ENCODE results near the gene AUTS2. TPM values are rescaled to one million over a fixed set of nuclear protein-coding genes. Genes with fewer than 3 reads are reported as not detected.

AUTS2 gene
- total RNA-seq, 1 donor from 2014 or later = 80.6 TPM

GRCh38 chr7:70217571-70217970, 619.3 kb downstream of the AUTS2 start:
- Mint-ChIP-seq H3K27ac (ENCODE audit: unreplicated experiment) (no peak overlapping the region), H3K36me3 (ENCODE audit: unreplicated experiment) (no peaks in the 10 kb centered on the region), H3K27me3 (ENCODE audit: unreplicated experiment) (no peaks in the 10 kb centered on the region), H3K4me3 (ENCODE audit: unreplicated experiment) (no peak overlapping the region), H3K9me3 (ENCODE audit: unreplicated experiment) (no peaks in the 10 kb centered on the region), H3K4me1 (ENCODE audit: unreplicated experiment) (peaks cover 4% of the 10 kb centered on the region)
- no peak for DNase-seq (ENCODE audit: extremely low spot score, unreplicated experiment)
- TF ChIP-seq CTCF (IDR thresholded peaks at IDR 0.05) = no peak

GRCh38 chr7:70218006-70218405, 619.7 kb downstream of the AUTS2 start:
- no peaks in the 10 kb centered on the region for H3K9me3 Mint-ChIP-seq (ENCODE audit: unreplicated experiment)
- H3K4me1 Mint-ChIP-seq (ENCODE audit: unreplicated experiment) = peaks cover 4% of the 10 kb centered on the region
- no peak for DNase-seq (ENCODE audit: extremely low spot score, unreplicated experiment)
- H3K27me3 Mint-ChIP-seq (ENCODE audit: unreplicated experiment) = no peaks in the 10 kb centered on the region
- H3K4me3 Mint-ChIP-seq (ENCODE audit: unreplicated experiment) = no peak overlapping the region
- no peaks in the 10 kb centered on the region for H3K36me3 Mint-ChIP-seq (ENCODE audit: unreplicated experiment)
- no peak for TF ChIP-seq CTCF (IDR thresholded peaks at IDR 0.05)
- no peak overlapping the region for H3K27ac Mint-ChIP-seq (ENCODE audit: unreplicated experiment)

- no peaks in the 10 kb centered on the region for H3K27me3 Mint-ChIP-seq (ENCODE audit: unreplicated experiment)
- H3K4me3 Mint-ChIP-seq (ENCODE audit: unreplicated experiment) = no peak overlapping the region
- no peak for DNase-seq (ENCODE audit: extremely low spot score, unreplicated experiment)
- no peaks in the 10 kb centered on the region for H3K9me3 Mint-ChIP-seq (ENCODE audit: unreplicated experiment)
- no peak for TF ChIP-seq CTCF (IDR thresholded peaks at IDR 0.05)
- H3K36me3 Mint-ChIP-seq (ENCODE audit: unreplicated experiment) = no peaks in the 10 kb centered on the region
- H3K4me1 Mint-ChIP-seq (ENCODE audit: unreplicated experiment) = peaks cover 4% of the 10 kb centered on the region
- no peak overlapping the region for H3K27ac Mint-ChIP-seq (ENCODE audit: unreplicated experiment)
Observed at GRCh38 chr7:70219061-70219460, 620.8 kb downstream of the AUTS2 start.

GRCh38 chr7:70229242-70229641, 631.0 kb downstream of the AUTS2 start:
- peaks cover 45% of the 10 kb centered on the region for H3K9me3 Mint-ChIP-seq (ENCODE audit: unreplicated experiment)
- TF ChIP-seq CTCF (IDR thresholded peaks at IDR 0.05) = no peak
- no peaks in the 10 kb centered on the region for H3K4me1 Mint-ChIP-seq (ENCODE audit: unreplicated experiment)
- no peak overlapping the region for H3K27ac Mint-ChIP-seq (ENCODE audit: unreplicated experiment)
- H3K27me3 Mint-ChIP-seq (ENCODE audit: unreplicated experiment) = no peaks in the 10 kb centered on the region
- H3K36me3 Mint-ChIP-seq (ENCODE audit: unreplicated experiment) = peaks cover 18% of the 10 kb centered on the region
- H3K4me3 Mint-ChIP-seq (ENCODE audit: unreplicated experiment) = no peak overlapping the region
- DNase-seq (ENCODE audit: extremely low spot score, unreplicated experiment) = no peak

GRCh38 chr7:70230761-70231160, 632.5 kb downstream of the AUTS2 start:
- no peak overlapping the region for H3K27ac Mint-ChIP-seq (ENCODE audit: unreplicated experiment)
- no peaks in the 10 kb centered on the region for H3K4me1 Mint-ChIP-seq (ENCODE audit: unreplicated experiment)
- H3K9me3 Mint-ChIP-seq (ENCODE audit: unreplicated experiment) = peaks cover 45% of the 10 kb centered on the region
- H3K4me3 Mint-ChIP-seq (ENCODE audit: unreplicated experiment) = no peak overlapping the region
- no peak for DNase-seq (ENCODE audit: extremely low spot score, unreplicated experiment)
- peaks cover 18% of the 10 kb centered on the region for H3K36me3 Mint-ChIP-seq (ENCODE audit: unreplicated experiment)
- TF ChIP-seq CTCF (IDR thresholded peaks at IDR 0.05) = no peak
- H3K27me3 Mint-ChIP-seq (ENCODE audit: unreplicated experiment) = no peaks in the 10 kb centered on the region
